Activated CD4-positive, alpha-beta memory T cell treated with anti-CD3 and anti-CD28 coated beads, Interleukin-2, amount 10 ng/mL, durations not matched to agents 7 days and 5 days (primary cell): ENCODE data around the gene PLEKHG5. TPM values are rescaled to one million over a fixed set of nuclear protein-coding genes. Genes with fewer than 3 reads are reported as not detected.

Experiments
- CTCF ChIA-PET: fragments of 350-600 bp; sonication (Branson Sonifier 250); formaldehyde crosslinking; loops from one replicate; lab custom pipeline; 2021; ENCODE audit warnings: antibody characterized with exemption, inconsistent platforms; lab: Charles Lee
- POLR2A ChIA-PET: fragments of 350-600 bp; sonication (Branson Sonifier 250); formaldehyde crosslinking; loops from one replicate; lab custom pipeline; 2021; ENCODE audit warnings: antibody characterized with exemption; lab: Charles Lee
- DNase-seq: peaks from one replicate; pipeline ENCODE4 v3.0.0-alpha.2; 2020
- H3K27ac Mint-ChIP-seq: one replicate; pipeline ENCODE4 v1.8.0; 2021; ENCODE audit warnings: mild to moderate bottlenecking, mixed read lengths
- H3K27me3 Mint-ChIP-seq: one replicate; pipeline ENCODE4 v1.8.0; 2021; ENCODE audit warnings: mixed read lengths
- H3K36me3 Mint-ChIP-seq: one replicate; pipeline ENCODE4 v1.8.0; 2021; ENCODE audit warnings: low read depth, mixed read lengths
- H3K4me1 Mint-ChIP-seq: one replicate; pipeline ENCODE4 v1.8.0; 2021; ENCODE audit warnings: mixed read lengths
- H3K4me3 Mint-ChIP-seq: one replicate; pipeline ENCODE4 v1.8.0; 2021; ENCODE audit warnings: mild to moderate bottlenecking, mixed read lengths
- H3K9me3 Mint-ChIP-seq: one replicate; pipeline ENCODE4 v1.8.0; 2021; ENCODE audit warnings: mixed read lengths
- total RNA-seq, 2 experiments: library from RNA; stranded (reverse); gene quantifications; one replicate each; pipeline ENCODE4 v1.2.3, GENCODE V29; 2021

The PLEKHG5 gene, protein sequence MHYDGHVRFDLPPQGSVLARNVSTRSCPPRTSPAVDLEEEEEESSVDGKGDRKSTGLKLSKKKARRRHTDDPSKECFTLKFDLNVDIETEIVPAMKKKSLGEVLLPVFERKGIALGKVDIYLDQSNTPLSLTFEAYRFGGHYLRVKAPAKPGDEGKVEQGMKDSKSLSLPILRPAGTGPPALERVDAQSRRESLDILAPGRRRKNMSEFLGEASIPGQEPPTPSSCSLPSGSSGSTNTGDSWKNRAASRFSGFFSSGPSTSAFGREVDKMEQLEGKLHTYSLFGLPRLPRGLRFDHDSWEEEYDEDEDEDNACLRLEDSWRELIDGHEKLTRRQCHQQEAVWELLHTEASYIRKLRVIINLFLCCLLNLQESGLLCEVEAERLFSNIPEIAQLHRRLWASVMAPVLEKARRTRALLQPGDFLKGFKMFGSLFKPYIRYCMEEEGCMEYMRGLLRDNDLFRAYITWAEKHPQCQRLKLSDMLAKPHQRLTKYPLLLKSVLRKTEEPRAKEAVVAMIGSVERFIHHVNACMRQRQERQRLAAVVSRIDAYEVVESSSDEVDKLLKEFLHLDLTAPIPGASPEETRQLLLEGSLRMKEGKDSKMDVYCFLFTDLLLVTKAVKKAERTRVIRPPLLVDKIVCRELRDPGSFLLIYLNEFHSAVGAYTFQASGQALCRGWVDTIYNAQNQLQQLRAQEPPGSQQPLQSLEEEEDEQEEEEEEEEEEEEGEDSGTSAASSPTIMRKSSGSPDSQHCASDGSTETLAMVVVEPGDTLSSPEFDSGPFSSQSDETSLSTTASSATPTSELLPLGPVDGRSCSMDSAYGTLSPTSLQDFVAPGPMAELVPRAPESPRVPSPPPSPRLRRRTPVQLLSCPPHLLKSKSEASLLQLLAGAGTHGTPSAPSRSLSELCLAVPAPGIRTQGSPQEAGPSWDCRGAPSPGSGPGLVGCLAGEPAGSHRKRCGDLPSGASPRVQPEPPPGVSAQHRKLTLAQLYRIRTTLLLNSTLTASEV
- total RNA-seq = 1 to 10 TPM; 1.7 to 2.3 TPM

DNA sequence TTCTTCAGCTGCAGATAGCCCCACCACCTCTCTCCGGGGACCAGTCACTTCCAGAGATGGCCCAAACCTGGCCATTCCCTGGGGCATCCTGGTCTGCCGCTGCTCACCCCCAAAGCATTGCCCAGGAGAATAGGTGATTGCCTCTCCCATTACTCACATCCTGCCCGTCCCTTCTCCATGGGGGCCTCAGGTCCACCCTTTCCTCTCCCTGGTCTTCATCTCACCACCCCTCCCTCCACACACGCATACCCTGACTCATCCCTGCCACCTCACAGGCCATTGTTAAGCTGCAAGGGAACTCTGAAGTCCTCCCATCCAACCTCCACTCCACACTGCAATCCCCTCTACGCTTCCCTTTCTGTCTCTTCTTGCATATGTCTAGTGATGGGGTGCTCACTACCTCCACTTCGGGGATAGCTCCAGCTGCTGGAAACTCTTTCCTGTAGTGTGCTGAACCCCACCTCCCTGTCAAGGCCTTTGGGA lies at the start of gene PLEKHG5:
Gene PLEKHG5, minus strand, starts transcription at position 188 of the 483 bp plus-strand sequence. CDS start 14,096 bp downstream, outside the sequence.
- peak within 1 kb of the TSS; percentile 72 for H3K27ac Mint-ChIP-seq
- POLR2A ChIA-PET = interaction anchor here (0.8 to 2.5 kb wide), 11 partner anchors 8 to 294 kb away, joined by 3 to 13 read pairs (median 6); partner anchors contain the start of genes CAMTA1, KLHL21, NOL9 and TAS1R1

DNA sequence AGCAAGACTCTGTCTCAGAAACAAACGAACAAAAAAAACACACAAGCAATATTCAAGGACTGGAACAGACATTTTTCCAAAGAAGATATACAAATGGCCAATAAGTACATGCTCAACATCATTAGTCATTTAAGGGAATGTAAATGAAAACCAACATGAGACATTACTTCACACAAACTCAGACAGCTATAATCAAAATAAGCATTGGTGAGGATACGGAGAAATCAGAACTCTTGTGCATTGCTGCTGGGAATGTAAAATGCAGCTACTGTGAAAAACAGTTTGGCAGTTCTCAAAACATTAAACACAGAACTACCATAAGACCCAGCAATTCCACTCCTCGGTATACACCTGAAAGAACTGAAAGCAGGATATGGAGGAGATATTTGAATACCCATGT lies 47.5 kb upstream of the PLEKHG5 start:
- Mint-ChIP-seq H3K27me3 (no peaks in the 10 kb centered on the region), H3K4me3 (no peak overlapping the region), H3K9me3 (no peaks in the 10 kb centered on the region), H3K27ac (no peak overlapping the region), H3K4me1 (peaks cover 2% of the 10 kb centered on the region), H3K36me3 (peaks cover 39% of the 10 kb centered on the region)
- POLR2A ChIA-PET = no interaction called here
- no peak for DNase-seq
- CTCF ChIA-PET = interaction anchor here (0.8 to 5.8 kb wide), 3 partner anchors 15 to 49 kb away, joined by 3 to 22 read pairs (median 3); partner anchors contain the start of gene NOL9

More for the DNA sequence above, at the start of gene PLEKHG5:
- H3K4me1 Mint-ChIP-seq = peaks cover 14% of the 10 kb centered on the region
- no peaks in the 10 kb centered on the region for H3K9me3 Mint-ChIP-seq
- CTCF ChIA-PET = interaction anchor here (1.4 to 4.0 kb wide), 10 partner anchors 9 to 245 kb away, joined by 3 to 30 read pairs (median 8); partner anchors contain the start of genes HES2, NOL9, TAS1R1 and ZBTB48
- H3K36me3 Mint-ChIP-seq = no peaks in the 10 kb centered on the region
- peaks cover 16% of the 10 kb centered on the region for H3K27me3 Mint-ChIP-seq
- H3K4me3 Mint-ChIP-seq = peak within 1 kb of the TSS; percentile 71
- no peak for DNase-seq

DNA sequence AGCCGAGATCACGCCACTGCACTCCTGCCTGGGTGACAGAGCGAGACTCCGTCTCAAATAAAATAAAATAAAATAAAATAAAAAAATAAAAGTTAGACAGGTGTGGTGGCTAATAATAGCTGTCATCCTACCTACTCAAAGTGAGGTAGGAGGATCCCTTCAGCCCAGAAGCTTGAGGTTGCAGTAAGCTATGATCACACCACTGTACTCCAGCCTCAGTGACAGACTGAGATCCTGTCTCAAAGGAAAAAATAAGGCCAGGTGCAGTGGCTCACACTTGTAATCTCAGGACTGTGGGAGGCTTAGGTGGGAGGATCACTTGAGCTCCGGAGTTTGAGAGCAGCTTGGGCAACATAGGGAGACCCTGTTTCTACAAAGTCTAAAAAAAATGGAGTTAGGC lies 44.8 kb upstream of the PLEKHG5 start:
- Mint-ChIP-seq H3K9me3 (no peaks in the 10 kb centered on the region), H3K27me3 (no peaks in the 10 kb centered on the region), H3K4me3 (no peak overlapping the region), H3K36me3 (peaks cover 46% of the 10 kb centered on the region), H3K27ac (no peak overlapping the region), H3K4me1 (peaks cover 2% of the 10 kb centered on the region)
- ChIA-PET POLR2A (interaction anchor here (1.3 kb wide), 2 partner anchors 18 to 51 kb away, joined by 3 read pairs; partner anchors contain the start of gene NOL9), CTCF (interaction anchor here (5.8 kb wide), 1 partner anchor 18 kb away, joined by 22 read pairs; the partner anchor contains the start of gene NOL9)
- DNase-seq = no peak

DNA sequence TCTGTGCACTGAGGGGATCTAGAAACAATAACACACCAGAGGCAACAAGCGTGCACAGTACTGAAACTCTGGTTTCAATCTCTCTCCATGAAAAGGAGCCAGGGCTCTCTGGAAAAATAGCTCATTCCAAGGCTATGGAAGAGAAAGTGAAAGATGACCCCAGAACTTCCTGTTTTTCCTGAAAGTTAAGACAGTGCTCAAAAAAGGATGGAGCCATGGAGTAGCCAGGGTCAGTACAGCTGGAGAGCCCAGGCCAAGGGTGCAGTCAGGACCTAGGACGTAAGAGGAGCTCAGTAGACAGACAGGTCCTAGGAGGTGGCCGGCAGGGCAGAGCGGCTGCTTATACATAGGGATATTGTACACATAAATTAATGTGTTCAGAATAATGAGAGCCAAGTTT lies 43.7 kb upstream of the PLEKHG5 start:
- H3K36me3 Mint-ChIP-seq = peaks cover 41% of the 10 kb centered on the region
- H3K9me3 Mint-ChIP-seq = no peaks in the 10 kb centered on the region
- H3K4me1 Mint-ChIP-seq = peaks cover 2% of the 10 kb centered on the region
- ChIA-PET CTCF (interaction anchor here (5.8 kb wide), 1 partner anchor 19 kb away, joined by 22 read pairs; the partner anchor contains the start of gene NOL9), POLR2A (interaction anchor here (1.3 kb wide), 1 partner anchor 52 kb away, joined by 3 read pairs; no protein-coding TSS in a partner anchor)
- H3K4me3 Mint-ChIP-seq = no peak overlapping the region
- DNase-seq = no peak
- peak overlapping the region; percentile 55 for H3K27ac Mint-ChIP-seq
- H3K27me3 Mint-ChIP-seq = no peaks in the 10 kb centered on the region

DNA sequence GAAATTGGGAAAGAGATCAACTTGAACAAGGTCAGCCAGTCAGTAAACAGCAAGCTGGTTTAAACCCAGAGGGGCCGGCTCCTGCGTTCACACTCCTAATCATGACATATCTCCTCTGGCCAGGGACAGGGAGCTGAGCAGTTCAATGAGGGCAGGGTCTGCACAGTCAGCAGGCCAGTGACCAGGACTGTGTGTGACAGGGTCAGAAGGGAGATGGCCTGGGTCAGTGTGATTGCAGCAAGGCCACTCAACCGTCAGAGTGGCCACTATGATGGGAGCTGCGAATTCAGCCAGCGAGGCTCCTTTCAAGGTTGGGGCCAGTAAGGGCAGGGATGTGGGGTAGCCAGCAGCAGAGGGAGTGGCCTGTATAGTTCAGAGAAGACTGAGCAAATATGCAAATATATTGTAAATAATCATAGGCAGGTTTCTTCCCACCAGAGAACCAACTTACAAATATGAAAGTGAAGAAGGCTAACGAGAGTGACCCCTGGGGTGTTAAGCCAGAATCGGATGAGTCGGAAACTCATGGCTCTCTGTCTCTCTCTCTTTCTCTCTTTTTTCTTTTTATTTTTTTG lies 42.9 kb upstream of the PLEKHG5 start:
- Mint-ChIP-seq H3K27ac (no peak overlapping the region), H3K27me3 (no peaks in the 10 kb centered on the region), H3K9me3 (no peaks in the 10 kb centered on the region), H3K4me3 (no peak overlapping the region), H3K4me1 (peaks cover 2% of the 10 kb centered on the region), H3K36me3 (peaks cover 41% of the 10 kb centered on the region)
- POLR2A ChIA-PET = interaction anchor here (1.0 kb wide), 1 partner anchor 13 kb away, joined by 3 read pairs; no protein-coding TSS in a partner anchor
- no peak for DNase-seq
- CTCF ChIA-PET = interaction anchor here (5.8 kb wide), 1 partner anchor 20 kb away, joined by 22 read pairs; the partner anchor contains the start of gene NOL9

DNA sequence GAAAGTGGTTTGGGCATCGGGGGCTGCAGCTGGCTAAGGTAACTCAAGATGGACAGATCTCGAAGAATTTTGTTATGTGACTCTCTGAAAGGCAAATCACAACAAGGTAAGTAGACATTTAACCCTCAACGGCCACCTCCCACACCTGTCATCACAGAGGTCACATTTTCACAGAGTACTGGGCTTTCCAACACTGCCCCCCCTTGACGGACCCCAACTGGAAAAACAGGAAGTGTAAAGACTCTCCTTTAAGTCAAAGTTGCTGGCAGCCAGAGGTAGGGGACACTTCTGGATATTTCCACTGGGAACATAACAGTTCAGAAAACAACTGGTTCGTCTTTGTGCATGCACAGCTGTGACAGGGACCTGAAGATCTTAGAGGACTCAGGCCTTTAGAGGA lies 40.5 kb upstream of the PLEKHG5 start:
- H3K36me3 Mint-ChIP-seq = peaks cover 41% of the 10 kb centered on the region
- no peaks in the 10 kb centered on the region for H3K27me3 Mint-ChIP-seq
- H3K9me3 Mint-ChIP-seq = no peaks in the 10 kb centered on the region
- H3K4me1 Mint-ChIP-seq = peaks cover 2% of the 10 kb centered on the region
- H3K27ac Mint-ChIP-seq = no peak overlapping the region
- H3K4me3 Mint-ChIP-seq = no peak overlapping the region
- CTCF ChIA-PET = no interaction called here
- POLR2A ChIA-PET = no interaction called here
- no peak for DNase-seq

DNA sequence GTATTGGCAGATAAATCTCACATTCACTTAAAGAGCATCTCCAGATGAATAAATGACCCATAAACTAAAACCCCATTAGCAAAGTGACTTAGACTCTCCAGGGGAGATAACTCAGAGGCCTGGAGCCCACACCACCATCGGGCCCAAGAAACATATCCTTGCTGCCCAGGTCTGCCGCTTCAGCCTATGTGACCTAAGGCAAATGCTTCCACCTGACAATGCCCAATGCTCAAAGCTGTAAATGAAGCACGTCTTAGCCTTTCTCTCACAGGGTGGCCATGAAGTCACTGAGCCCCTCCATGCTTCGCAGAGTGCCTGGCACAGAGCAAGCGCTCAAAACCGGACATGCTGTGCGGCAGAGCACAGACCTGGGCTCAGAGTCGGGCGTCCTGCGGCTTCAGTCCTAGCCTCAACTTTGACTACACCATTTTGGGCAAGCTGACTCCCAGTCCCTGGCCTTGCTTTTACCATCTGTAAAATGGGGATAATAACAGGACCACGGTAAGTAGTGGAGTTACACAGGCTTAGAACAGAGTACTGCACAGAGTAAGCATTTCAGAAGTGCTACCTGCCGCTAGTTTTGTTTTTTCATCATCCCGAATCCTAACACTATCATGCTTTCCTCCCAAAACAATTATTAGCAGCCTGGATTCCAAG lies 39.2 kb upstream of the PLEKHG5 start:
- H3K9me3 Mint-ChIP-seq = no peaks in the 10 kb centered on the region
- H3K27ac Mint-ChIP-seq = no peak overlapping the region
- DNase-seq = no peak
- no peaks in the 10 kb centered on the region for H3K27me3 Mint-ChIP-seq
- ChIA-PET POLR2A (no interaction called here), CTCF (interaction anchor here (0.6 kb wide), 1 partner anchor 54 kb away, joined by 3 read pairs; no protein-coding TSS in a partner anchor)
- H3K4me1 Mint-ChIP-seq = peaks cover 2% of the 10 kb centered on the region
- H3K4me3 Mint-ChIP-seq = no peak overlapping the region
- peaks cover 51% of the 10 kb centered on the region for H3K36me3 Mint-ChIP-seq

DNA sequence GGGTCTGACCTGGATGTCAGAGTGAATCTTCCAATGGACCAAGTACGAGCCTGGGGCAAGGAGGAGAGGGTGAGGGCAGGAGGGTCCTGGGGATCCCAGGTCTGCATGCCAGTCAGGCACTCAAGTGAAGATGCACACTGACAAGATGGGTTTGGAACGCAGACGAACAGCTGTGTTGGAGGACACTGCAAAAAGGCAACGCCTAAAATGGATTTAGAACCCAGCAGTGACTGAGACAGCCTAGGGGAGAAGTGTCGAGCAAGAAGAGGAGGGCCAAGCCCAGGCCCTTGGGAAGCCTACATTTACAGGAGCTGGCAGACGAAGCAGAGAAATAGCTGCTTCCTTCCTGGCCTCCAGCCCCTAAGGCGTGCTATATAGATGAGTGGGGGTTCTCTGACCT lies 37.0 kb upstream of the PLEKHG5 start:
- no peak for DNase-seq
- H3K27me3 Mint-ChIP-seq = no peaks in the 10 kb centered on the region
- no peaks in the 10 kb centered on the region for H3K9me3 Mint-ChIP-seq
- no peak overlapping the region for H3K4me3 Mint-ChIP-seq
- no peaks in the 10 kb centered on the region for H3K4me1 Mint-ChIP-seq
- H3K36me3 Mint-ChIP-seq = peaks cover 53% of the 10 kb centered on the region
- H3K27ac Mint-ChIP-seq = no peak overlapping the region
- ChIA-PET POLR2A (no interaction called here), CTCF (no interaction called here)

DNA sequence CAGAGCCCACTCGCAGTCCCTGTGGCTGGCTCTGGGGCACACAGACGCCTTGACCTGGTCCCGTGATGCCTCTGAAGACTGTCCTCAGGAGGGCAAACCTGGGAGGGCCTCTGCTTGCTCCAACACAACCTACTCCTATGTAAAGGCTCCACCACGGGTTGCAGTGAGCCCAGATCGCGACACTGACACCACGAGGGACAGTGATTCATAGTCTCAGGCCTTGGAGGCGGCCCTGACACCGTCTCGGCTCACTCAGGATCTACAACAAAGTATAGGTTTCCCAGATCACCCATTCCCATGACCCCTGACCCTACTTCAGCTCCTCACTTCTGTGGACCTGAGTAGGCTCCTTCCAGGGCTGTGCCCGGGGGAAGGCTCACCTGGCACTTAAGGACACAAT lies 34.8 kb upstream of the PLEKHG5 start:
- Mint-ChIP-seq H3K27ac (no peak overlapping the region), H3K4me3 (no peak overlapping the region), H3K9me3 (no peaks in the 10 kb centered on the region), H3K4me1 (peaks cover 2% of the 10 kb centered on the region), H3K27me3 (no peaks in the 10 kb centered on the region), H3K36me3 (peaks cover 39% of the 10 kb centered on the region)
- ChIA-PET POLR2A (interaction anchor here (0.5 to 2.6 kb wide), 2 partner anchors 27 to 52 kb away, joined by 3 to 9 read pairs; partner anchors contain the start of gene NOL9), CTCF (interaction anchor here (1.9 kb wide), 1 partner anchor 27 kb away, joined by 7 read pairs; the partner anchor contains the start of gene NOL9)
- no peak for DNase-seq

DNA sequence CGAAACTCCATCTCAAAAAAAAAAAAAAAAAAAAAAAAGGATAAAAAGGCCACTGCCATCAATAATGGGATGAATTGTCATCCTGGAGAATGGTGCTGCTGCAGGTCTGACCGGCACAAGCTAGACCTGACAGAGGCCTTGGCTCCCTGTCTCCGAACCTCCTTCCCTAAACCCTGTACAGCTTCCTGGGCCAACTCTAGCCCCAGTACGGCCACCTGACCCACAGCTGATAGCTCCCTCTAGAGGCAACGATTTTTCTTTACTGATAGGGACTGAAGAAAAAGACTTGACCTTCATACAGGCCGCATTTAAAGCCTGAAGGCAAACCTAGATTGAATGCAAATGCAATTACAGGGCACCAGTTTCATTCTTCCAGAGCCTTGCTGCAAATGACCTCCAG lies 32.1 kb upstream of the PLEKHG5 start:
- DNase-seq = no peak
- Mint-ChIP-seq H3K27ac (no peak overlapping the region), H3K36me3 (peaks cover 33% of the 10 kb centered on the region), H3K4me1 (peaks cover 2% of the 10 kb centered on the region), H3K27me3 (no peaks in the 10 kb centered on the region), H3K9me3 (no peaks in the 10 kb centered on the region), H3K4me3 (no peak overlapping the region)
- ChIA-PET CTCF (interaction anchor here (0.7 to 4.3 kb wide), 3 partner anchors 11 to 35 kb away, joined by 4 to 19 read pairs (median 5); partner anchors contain the start of genes NOL9 and TAS1R1), POLR2A (no interaction called here)

DNA sequence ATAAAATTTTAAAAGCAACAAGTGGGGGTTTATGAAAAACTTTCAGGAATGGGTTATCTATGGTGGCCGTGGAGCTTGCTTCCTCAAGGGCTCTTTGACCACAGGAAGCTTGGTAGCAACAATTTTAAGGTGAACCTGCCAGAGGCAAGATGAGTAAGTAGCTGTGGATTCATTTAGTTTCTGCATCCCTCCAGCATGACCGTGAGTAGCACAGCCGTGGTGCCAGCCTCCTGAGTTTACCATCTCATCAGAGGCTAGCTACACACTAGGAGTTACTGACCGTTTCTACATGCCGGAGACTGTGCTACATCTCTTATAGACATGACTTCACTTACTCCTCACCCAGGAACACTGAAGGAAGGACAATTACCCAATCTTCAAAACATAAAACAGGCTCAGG lies 30.1 kb upstream of the PLEKHG5 start:
- CTCF ChIA-PET = interaction anchor here (0.6 to 4.3 kb wide), 6 partner anchors 31 to 358 kb away, joined by 3 to 19 read pairs (median 4); partner anchors contain the start of genes NOL9 and TAS1R1
- Mint-ChIP-seq H3K9me3 (no peaks in the 10 kb centered on the region), H3K27ac (no peak overlapping the region), H3K4me3 (no peak overlapping the region), H3K36me3 (peaks cover 22% of the 10 kb centered on the region), H3K27me3 (no peaks in the 10 kb centered on the region), H3K4me1 (peaks cover 2% of the 10 kb centered on the region)
- no peak for DNase-seq
- POLR2A ChIA-PET = interaction anchor here (0.8 to 1.3 kb wide), 2 partner anchors 13 to 33 kb away, joined by 3 to 7 read pairs; partner anchors contain the start of genes NOL9 and TAS1R1
